Cardiac muscle cell (in vitro differentiated cells and primary cell): ENCODE data around the gene RPL11. TPM values are rescaled to one million over a fixed set of nuclear protein-coding genes. Genes with fewer than 3 reads are reported as not detected.

Source experiments
- DNase-seq, 2 donors: peaks; one replicate each; pipeline versions ENCODE4 v3.0.0 to v3.0.0-alpha.2; 2010 to 2017; ENCODE audit warnings: low read depth in 1 of 2, low spot score in 1 of 2
- H3K27ac ChIP-seq: fragments of 200-600 bp; sonication (generic); 2 replicates; pipeline ENCODE4 v1.5.1; 2016
- H3K27me3 ChIP-seq: fragments of 200-600 bp; sonication (generic); 2 replicates; pipeline ENCODE4 v1.6.0; 2016; ENCODE audit warnings: control low read depth
- H3K36me3 ChIP-seq: fragments of 200-600 bp; sonication (generic); 2 replicates; pipeline ENCODE4 v1.5.1; 2016; ENCODE audit warnings: control low read depth
- H3K4me1 ChIP-seq: fragments of 200-600 bp; sonication (generic); 2 replicates; pipeline ENCODE4 v1.8.1; 2017; ENCODE audit warnings: low read depth, mild to moderate bottlenecking, mixed run types
- H3K4me3 ChIP-seq: fragments of 200-600 bp; sonication (generic); 2 replicates; pipeline ENCODE4 v1.5.1; 2016; ENCODE audit warnings: mild to moderate bottlenecking
- H3K9me3 ChIP-seq: fragments of 200-600 bp; sonication (generic); 2 replicates; pipeline ENCODE4 v1.5.1; 2017; ENCODE audit warnings: low read depth, mild to moderate bottlenecking, control low read depth
- CTCF ChIP-seq: IDR thresholded peaks from 2 replicates; pipeline ENCODE4 v1.5.1; 2012; ENCODE audit warnings: low read depth, mild to moderate bottlenecking, low read length
- polyA plus RNA-seq: library from polyadenylated mRNA; unstranded; fragments of >200 nt; fragmentation: Nextera tagmentation; extraction: Ambion mirVana; gene quantifications from 2 replicates; pipeline ENCODE4 v1.2.1, GENCODE V29; 2016
- total RNA-seq: library from RNA; depleted of rRNA; stranded (reverse); fragments of >200 nt; gene quantifications from 2 replicates; pipeline ENCODE4 v1.2.3, GENCODE V29; 2016

Gene RPL11
- total and polyA plus RNA-seq, 2 experiments from 2014 or later: 590 to 1,627 TPM

- Histone ChIP-seq H3K9me3 (no peaks in the 10 kb centered on the region), H3K4me3 (no peak overlapping the region), H3K27ac (no peak overlapping the region), H3K36me3 (peaks cover 2% of the 10 kb centered on the region), H3K27me3 (no peaks in the 10 kb centered on the region), H3K4me1 (no peaks in the 10 kb centered on the region)
- no peak for TF ChIP-seq CTCF
- no peak for DNase-seq
Measured at GRCh38 chr1:23709229-23709628, 17.6 kb downstream of the RPL11 start.

DNA sequence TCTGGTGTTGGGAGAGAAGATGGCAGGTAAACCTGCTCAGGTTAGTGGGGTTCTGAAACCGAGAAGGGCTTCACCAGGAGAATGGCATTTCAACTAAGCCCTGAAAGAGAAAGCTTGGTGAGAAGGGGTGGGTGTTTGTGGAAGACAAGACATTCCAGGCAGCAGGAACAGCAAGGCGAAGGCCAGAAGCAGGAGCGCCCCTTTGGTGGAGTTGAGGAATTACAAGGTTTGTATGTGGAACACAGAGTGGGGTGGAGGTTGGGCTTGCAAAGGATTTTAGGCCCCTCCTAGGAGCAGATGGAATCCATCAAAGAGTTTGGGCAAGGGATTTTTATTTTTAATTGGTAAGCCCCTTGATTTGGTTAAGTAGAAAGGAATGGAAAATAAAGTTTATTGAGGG lies 26.9 kb downstream of the RPL11 start:
- H3K27me3 ChIP-seq: no peaks in the 10 kb centered on the region
- no peaks in the 10 kb centered on the region for H3K9me3 ChIP-seq
- peak; percentile 43 to 62 for DNase-seq
- H3K4me3 ChIP-seq: no peak overlapping the region
- peak; percentile 68 for TF ChIP-seq CTCF
- H3K27ac ChIP-seq: no peak overlapping the region
- no peaks in the 10 kb centered on the region for H3K4me1 ChIP-seq
- H3K36me3 ChIP-seq: no peaks in the 10 kb centered on the region

GRCh38 chr1:23719162-23719820 lies 27.7 kb downstream of the RPL11 start:
- DNase-seq: peak in 1 of 2 donors; percentile 52
- Histone ChIP-seq H3K9me3 (no peaks in the 10 kb centered on the region), H3K4me1 (no peaks in the 10 kb centered on the region), H3K4me3 (no peak overlapping the region), H3K36me3 (no peaks in the 10 kb centered on the region), H3K27ac (no peak overlapping the region), H3K27me3 (no peaks in the 10 kb centered on the region)
- TF ChIP-seq CTCF: no peak

GRCh38 chr1:23720256-23720995 lies 28.8 kb downstream of the RPL11 start:
- DNase-seq: no peak
- no peaks in the 10 kb centered on the region for H3K36me3 ChIP-seq

DNA sequence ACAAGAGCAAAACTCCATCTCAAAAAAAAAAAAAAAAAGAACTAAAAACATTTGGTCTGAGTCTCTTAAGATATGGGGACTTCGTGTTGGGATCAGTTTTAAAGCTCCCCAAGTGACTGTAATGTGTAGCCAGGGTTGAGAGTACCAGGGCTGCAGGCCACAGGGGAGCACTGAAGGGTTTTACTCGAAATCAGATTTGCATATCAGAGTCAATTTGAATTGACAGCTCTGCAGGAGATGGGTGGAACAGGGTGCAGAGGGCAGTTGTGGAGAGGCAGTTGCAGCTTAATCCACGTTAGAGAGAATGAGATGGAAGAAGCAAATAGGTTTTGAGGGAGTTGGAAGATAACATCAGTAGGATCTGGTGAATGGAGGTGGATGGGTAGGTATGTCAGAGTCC lies 31.0 kb downstream of the RPL11 start:
- no peaks in the 10 kb centered on the region for H3K36me3 ChIP-seq
- no peak overlapping the region for H3K27ac ChIP-seq
- H3K27me3 ChIP-seq: no peaks in the 10 kb centered on the region
- no peak overlapping the region for H3K4me3 ChIP-seq
- DNase-seq: no peak
- no peaks in the 10 kb centered on the region for H3K4me1 ChIP-seq
- TF ChIP-seq CTCF: no peak
- H3K9me3 ChIP-seq: no peaks in the 10 kb centered on the region

More at GRCh38 chr1:23720256-23720995, 28.8 kb downstream of the RPL11 start:
- Histone ChIP-seq H3K4me1 (no peaks in the 10 kb centered on the region), H3K9me3 (no peaks in the 10 kb centered on the region), H3K4me3 (no peak overlapping the region), H3K27ac (no peak overlapping the region), H3K27me3 (no peaks in the 10 kb centered on the region)
- TF ChIP-seq CTCF: no peak
